HG03469 (cell line): ENCODE results near the gene RAB8B.
"Not testable (repeated sequence)": the region's sequence is repeated elsewhere in the genome, so short reads cannot be mapped to it uniquely, and the experiment has no call there.

ENCODE experiments used
- ATAC-seq: cut with Tn5 transposase; IDR thresholded peaks from one replicate; pipeline ENCODE4 v1.9.1; 2021; ENCODE audit warnings: mild to moderate bottlenecking, moderate library complexity, moderate number of reproducible peaks; ENCODE audit not compliant: unreplicated experiment

RAB8B gene

DNA sequence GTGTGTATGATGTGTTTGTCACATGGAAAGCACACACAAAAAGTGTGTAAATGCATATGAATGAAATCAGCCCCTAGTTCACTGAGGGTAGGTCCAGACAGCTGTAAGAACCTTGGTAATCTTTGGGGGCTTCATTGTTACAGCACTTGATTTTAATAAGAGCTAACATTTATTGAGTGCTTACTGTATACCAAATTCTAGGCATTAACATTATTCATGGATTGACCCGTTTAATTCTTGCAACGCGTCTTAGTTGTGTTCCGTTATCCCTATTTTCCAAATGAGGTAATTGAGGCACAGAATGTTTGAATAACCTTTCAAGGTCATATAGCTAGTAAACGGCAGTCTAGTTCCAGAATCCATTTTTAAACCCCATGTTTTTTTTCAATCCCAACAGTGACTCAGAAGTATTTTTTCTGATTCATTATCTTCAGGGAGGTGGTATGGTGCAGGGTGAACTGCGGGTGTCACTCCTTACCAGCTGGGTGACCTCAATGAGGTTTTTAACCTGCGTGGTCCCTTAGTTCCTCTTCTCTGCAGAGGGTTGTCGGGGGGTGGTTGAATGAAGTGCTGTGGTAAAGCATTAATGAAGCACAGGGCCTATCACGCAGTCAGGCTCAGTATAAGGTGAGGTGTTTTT is 14.2 kb downstream of the RAB8B start:
- ATAC-seq = no peak

DNA sequence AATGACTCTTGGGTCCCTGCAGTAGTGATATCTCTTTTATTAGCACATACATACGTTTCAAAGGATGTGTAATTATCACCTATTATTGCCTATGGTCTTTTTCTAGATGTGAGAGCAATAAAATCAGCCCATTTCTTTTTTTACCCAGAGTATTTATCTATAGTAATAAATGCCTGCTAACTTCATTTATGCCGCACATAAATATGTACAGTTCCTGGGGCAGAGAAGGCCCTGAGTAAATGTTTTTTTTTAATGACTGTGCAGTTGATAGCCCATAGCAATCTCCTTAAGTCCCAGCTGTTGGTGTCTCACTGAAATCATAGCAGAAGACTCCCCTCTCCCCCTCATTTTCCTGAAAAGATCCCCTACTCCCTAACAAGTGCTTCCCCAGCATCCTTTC is 16.7 kb downstream of the RAB8B start:
- ATAC-seq = no peak

DNA sequence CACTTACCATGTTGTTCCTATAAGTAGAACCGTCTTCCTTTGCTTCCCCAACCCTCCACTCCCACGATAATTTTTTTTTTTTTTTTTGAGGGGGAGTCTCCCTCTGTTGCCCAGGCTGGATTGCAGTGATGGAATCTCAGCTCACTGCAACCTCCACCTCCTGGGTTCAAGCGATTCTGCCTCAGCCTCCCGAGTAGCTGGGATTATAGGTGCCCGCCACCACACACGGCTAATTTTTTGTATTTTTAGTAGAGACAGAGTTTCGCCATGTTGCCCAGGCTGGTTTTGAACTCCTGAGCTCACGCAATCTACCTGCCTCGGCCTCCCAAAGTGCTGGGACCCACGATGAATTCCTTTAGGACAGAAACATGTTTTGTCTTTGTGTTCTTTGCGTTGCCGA is 19.4 kb downstream of the RAB8B start:
- ATAC-seq = not testable (repeated sequence)

DNA sequence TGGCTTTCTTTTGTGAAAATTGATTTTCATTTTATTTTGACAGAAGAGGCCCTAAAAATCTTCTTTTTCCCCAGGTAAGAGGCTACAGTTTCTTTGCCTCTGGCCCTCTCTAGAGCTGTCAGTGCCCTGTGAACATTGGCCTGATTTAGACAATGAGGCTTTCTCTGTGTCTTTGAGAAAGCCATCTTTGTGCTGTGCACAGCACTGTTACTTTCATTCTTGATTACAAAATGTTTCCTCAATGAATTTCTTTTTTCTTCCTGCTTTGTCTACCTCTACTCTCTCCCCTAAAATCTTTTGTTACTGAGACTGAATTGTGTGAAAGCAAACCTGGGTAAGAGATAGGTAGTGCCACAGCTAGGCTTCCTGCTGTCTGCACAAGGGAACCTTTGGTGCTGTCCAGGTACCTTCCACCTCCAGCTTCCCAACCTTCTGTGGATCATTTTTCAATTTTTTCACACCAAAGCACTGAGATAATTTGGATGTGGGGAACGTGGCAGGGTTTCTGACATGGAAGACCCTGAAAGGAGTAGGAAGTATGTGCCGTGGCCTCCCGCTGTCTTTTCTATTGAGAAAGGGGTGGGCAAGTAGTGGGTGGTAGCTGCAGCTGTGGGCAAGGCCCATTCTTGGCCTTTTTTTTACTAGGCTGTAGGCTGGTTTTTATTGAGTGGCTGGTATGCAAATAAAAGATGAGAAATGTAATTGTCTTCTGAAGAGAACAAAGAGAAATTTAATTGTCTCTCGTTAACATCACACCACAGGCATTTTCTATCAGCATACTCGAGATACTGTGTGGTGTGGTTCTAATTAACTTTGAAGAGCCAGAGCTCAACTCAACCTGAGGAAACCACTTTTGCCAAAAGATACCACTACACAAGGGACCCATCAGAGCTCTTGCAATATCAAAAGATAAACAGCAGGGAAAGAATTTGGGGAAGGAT is 21.0 kb downstream of the RAB8B start:
- no peak for ATAC-seq

DNA sequence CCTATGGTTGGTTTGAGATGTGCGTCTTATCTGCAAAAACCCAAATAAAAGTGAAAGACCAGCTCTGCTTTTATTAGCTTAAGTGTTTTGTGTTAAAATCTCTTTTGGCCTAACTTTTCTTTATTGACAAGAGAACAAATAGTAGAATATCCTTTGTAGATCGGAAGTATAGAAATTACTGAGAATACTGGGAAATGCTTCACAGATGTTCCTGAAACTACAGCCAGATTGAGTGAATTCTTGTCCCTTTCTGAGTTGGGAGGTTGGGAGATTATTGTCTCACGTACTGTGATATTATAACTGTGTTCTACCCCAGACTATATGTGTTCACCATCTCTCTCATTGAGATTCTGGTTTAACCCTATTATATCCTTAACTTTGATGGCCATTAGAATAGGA is 21.7 kb downstream of the RAB8B start:
- no peak for ATAC-seq

DNA sequence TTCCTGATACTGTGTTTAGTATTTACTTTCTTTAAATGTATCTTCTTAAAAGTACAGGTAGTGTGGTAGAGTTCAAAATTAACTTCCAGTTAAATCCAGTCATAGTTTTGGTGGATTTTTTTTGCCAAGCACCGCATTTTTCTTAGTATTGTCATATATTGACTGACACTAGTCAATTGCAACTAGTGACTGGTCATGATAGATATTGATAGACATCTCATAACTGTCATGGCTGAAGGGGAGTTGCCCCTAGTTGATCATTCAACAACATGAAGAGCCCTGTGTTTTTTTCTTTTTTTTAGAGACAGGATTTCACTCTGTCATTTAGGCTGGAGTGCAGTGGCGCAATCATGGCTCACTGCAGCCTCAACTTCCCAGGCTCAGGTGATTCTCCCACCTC is 22.1 kb downstream of the RAB8B start:
- ATAC-seq = no peak

DNA sequence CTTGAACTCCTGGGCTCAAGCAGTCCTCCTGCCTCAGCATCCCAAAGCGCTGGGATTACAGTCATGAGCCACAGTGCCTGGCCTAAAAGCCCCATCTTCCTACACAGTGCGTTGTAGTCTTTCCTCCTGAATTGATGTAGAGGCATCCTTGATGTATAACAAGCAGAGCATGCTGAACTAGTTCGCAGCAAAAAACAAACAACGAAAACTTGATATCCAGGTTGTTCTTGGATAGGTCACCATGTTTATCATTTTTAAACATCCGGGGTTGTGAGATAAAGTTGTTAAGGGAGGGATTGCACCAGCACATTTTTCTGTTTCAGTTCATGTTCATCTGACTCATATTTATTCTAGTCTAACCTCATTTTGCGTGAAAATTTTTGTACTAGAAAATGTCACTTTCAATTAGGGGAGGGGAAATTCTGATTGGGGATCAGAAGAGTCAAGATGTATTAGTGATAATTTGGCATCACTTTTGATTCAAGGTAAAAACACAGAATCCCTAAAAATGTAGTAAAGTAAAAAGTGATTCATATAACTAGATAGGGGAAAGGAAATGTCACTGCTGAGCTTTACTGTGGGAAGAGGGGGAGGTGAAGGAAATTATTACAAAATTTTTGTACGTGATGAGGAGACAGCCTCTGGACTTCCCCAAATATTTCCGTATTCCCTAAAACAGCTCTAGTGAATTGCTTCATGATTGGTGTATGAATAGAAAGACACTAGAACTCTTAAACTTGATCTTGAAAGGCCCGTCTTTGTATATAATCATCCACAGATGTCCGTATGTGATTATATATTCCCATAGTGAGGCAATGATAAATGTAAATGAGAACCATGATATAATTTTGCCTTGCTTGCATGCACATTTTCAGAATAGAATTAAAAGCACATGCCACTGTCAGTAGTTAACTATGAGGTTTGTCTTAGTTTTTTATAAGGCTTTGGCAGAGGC is 22.9 kb downstream of the RAB8B start:
- no peak for ATAC-seq

DNA sequence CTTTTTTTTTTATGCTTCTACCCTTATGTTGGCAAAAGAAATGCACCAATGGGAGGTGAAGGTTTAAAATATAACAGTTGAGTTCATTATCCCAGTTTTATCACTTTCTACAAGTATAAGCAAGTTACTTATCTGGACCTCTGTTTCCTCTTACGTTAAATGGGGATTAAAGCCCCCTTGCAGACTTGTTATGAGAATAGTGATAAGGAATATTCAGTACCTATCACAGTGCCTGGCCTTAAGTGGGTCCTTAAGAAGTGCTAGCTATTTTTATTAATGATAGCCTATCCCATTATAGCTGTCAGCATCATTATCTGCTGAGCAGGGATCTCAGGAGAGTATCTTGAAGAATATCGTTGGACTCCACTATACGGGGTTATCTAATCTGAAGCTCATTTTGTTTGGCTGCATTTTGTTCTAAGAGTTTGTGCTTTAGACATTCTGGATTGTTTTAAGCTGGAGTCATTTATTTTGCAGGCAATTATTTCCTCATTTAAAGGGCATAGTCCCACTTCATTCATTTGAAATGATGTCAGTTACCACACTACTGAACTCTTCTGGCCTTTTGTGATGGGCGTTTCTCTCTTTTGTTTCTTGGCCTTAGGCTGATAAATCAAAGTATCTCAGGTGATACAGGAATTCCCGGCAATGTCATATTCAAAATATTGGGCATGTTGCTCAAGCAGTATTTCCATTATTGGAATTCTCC is 28.8 kb downstream of the RAB8B start:
- no peak for ATAC-seq

DNA sequence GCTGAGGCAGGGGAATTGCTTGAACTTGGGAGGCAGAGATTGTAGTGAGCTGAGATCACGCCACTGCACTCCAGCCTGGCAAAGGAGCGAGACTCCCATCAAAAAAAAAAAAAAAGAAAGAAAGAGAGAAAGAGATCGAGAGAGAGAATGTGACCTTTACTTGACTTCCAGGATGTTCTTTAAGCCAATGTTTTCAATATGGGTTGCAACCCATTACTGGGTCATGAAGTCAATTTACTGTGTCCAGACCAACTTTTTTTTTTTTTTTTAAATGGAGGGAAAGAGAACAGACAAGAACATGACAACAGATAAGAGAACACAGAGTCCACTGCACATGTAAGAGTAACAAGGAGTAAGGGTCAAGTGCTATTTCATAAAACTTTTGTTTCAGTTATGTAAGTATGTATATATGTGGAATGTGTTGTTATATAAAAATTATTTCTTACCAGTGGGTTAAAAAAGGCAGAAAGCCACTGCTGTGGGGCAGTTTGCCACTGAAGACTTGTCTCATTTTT is 29.8 kb downstream of the RAB8B start:
- no peak for ATAC-seq

DNA sequence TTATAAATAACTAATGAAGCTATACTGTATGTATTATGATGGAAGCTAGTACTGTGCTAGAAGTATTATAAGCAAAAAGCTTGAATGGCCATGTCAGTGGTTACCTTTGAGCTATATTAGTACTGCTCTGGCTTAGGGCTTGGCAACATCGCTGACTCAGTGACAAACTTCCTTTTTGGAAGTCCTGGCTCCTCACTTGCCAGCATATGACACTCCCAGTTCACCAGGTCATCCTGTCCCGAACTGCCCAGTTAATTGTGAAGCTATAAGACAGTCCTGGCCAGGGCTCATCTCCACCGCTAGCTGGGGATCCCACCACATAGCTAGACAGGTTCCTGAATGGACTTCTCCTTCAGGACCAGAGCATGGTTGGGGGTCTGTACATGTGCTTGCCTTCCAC is 31.9 kb downstream of the RAB8B start:
- no peak for ATAC-seq

DNA sequence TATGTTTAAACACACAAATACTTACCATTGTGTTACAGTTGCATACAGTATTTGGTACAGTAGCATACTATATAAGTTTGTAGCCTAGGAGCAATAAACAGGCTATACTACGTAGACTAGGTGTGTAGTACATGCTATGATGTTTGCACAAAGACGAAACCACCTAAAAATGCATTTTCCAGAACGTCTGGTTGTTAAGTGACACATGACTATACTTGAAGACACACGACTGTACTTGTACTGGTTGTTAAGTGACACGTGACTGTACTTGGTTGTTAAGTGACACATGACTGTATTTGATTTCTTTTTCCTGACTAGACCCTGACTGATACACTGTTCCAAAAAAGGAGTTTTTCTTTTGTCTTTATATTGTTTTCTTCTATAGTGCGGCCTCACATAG is 34.1 kb downstream of the RAB8B start:
- no peak for ATAC-seq

DNA sequence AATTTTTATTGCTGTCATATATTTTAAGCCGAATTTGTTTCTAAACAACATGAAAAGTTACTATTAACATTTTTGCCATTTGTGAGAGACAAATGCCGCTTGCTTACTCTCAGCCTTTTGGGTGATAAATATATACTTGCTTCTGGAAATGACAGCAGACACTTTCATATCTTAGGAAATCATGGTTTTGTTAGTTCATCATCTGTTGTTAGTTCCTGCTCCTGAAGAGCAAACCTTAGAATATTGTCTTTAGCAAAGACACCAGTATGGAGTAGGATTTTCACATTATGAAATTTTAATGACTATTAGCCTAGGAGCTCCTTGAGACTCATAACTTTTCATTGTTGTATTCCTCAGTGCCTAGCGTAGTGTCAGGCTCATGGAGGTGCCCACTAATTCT is 36.0 kb downstream of the RAB8B start:
- no peak for ATAC-seq

DNA sequence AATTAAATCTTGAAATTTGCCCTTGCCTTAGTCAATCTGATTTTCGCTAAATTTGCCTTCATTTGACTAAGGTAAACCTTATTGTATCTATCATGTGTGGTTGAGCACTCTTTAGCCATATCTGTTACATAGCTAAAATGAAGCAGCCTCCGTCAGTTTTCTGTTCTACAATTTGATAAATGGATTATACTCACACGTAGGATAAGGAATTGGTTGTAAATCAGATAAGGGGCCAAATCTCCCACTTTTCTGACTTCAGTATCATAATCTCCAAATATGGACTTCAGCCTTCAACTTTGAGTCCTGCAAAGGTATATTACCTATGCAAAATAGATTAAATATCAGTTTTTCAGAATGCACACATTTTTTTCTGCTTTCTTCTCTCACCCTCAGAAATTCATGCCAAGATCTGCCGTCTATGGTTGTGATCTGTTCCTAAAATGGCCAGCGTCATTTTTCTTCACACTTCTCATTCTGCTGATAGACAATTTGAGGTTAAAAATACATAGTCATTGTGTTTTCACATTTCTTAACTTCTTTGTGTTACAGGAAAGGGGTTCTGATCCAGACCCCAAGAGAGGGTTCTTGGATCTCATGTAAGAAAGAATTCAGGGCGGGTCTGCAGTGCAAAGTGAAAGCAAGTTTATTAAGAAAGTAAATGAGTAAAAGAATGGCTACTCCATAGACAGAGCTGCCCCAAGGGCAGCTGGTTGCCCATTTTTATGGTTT is 36.9 kb downstream of the RAB8B start:
- ATAC-seq = no peak

DNA sequence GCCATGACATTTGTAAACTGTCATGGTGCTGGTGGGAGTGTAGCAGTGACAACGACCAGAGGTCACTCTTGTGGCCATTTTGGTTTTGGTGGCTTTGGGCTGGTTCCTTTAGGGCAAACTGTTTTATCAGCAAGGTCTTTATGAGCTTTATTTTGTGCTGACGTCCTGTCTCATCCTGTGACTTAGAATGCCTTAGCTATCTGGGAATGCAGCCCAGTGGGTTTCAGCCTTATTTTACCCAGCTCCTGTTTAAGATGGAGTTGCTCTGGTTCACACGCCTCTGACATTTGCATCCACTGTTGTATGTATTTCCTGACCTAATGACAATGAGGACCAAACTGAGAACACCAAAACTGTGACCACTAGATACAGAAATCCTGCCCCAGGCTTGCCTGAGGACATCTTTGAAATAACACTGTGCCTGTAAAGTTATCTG is 37.6 kb downstream of the RAB8B start:
- ATAC-seq = no peak

DNA sequence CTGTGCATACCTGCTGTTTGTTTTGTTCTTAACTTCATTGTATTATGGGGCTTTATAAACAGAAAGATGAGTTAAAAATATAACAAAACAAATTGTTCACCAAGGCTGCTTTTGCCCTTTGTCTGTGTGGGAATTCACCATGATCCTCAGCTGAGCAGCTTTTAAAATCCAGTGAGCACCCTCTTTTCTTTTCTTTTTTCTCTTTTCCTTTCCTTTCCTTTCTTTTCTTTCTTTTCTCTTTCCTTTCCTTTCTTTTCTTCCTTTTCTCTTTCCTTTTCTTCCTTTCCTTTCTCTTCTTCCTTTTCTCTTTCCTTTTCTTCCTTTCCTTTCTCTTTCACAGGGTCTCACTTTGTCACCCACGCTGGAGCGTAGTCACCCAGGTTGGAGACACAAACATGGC is 38.3 kb downstream of the RAB8B start:
- no peak for ATAC-seq

DNA sequence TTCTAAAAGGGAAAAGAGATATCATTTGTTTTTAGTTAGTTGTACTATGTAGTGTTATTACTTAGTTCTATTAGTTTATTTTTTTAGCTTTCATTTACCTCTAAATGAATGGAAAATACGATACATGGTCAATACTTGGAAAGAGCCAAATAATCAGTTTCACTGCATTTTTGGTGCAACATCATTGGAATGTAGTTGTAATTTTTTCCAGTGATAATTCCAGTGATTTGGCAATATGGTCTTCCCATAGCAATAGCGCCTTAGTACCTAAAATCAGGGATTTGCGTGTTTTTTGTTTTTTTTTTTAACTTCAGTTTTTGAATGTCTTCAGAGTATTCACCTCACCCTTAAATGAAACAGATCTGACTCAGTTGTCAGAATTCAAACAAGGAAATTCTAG is 41.8 kb downstream of the RAB8B start:
- no peak for ATAC-seq

DNA sequence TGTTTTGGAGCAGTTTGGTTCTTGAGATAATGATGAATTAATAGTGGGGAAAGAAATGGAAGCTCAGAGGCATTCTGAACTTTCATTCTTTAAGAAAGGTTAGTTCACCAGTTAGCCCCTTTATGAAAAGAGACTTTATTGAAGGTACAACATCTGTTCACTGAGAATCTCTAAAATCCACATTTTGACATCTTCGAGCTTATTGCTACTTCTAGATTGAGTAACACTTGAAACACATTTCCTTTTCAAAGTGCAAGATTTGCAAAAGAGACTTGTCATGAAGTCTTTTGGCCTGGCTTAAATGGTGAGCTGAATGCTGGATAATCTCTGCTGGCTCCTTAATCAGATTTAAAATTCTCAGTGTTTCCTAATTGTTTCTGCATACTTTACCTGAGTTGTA is 42.3 kb downstream of the RAB8B start:
- no peak for ATAC-seq

DNA sequence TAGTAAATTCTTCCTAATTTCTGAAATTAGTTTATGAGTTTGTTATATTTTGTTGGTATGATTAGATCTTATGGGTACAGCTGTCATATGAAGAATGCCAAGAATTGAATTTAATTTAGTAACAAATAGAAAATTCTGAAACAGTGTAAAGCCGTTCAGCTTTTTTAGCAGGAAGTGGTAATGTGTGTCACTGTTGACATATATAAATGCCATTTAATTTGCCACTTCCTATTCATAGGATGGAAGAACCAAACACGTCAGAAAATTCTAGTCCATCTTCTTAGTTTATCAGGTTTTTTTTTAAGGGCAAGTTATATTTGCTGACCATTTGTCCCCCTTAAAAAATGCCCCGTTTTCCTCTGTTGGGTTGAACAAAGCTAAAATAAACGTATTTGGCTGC is 43.0 kb downstream of the RAB8B start:
- no peak for ATAC-seq

DNA sequence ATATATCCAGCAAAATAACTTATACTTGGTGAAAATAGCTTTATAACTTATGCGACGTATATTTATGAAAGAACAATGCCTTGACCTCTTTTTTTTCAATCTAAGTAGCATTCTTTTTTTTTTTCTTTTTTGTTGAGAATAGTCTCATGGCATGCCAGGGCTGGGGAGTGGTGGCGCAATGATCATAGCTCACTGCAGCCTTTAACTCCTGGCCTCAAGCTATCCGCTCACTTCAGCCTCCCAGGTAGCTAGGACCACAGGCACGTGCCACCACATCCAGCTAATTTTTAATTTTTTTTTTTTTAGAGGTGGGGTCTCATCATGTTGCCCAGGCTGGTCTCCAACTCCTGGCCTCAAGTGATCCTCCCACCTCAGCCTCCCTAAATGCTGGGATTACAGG is 43.5 kb downstream of the RAB8B start:
- no peak for ATAC-seq
